A673 (cell line): ENCODE results near the gene LAMP2.

Experiments
- CTCF ChIP-seq: fragments of 300-800, 200-600 bp; sonication (generic); conservative IDR thresholded peaks from 2 replicates; pipeline ENCODE4 v1.5.1; 2017; ENCODE audit warnings: low read depth, mild to moderate bottlenecking, antibody characterized with exemption, low read length, moderate library complexity, mixed read lengths
- EZH2 ChIP-seq: fragments of 200-600 bp; sonication (generic); IDR thresholded peaks from 2 replicates; pipeline ENCODE4 v1.6.1; 2017; ENCODE audit warnings: borderline replicate concordance, low read depth, mild to moderate bottlenecking, mixed read lengths, antibody characterized with exemption, low read length; ENCODE audit not compliant: poor library complexity, severe bottlenecking

- TF ChIP-seq CTCF, result no peak
- TF ChIP-seq EZH2, result no peak
Observed at GRCh38 chrX:120456973-120457372, 12.1 kb downstream of the LAMP2 start.
